HepG2 (cell line): Measurements from ENCODE around the gene SRCIN1. TPM values are rescaled to one million over a fixed set of nuclear protein-coding genes. Genes with fewer than 3 reads are reported as not detected.

Experiments
- AGO1 ChIP-seq: fragments of 200-400 bp; formaldehyde crosslinking; IDR thresholded peaks from 2 replicates; pipeline ENCODE4 v1.6.1; 2017; ENCODE audit warnings: mild to moderate bottlenecking, low read depth, low read length, moderate library complexity; ENCODE audit not compliant: poor library complexity, severe bottlenecking
- ATM ChIP-seq: fragments of 450-650 bp; IDR thresholded peaks from 2 replicates; pipeline ENCODE4 v1.7.1; 2017; ENCODE audit warnings: mild to moderate bottlenecking, borderline replicate concordance
- CEBPG ChIP-seq: IDR thresholded peaks from 2 replicates; pipeline ENCODE4 v1.6.1; 2016
- CREB1 ChIP-seq, 2 experiments: fragments of 450-650 bp in 1 of 2; IDR thresholded peaks; 2 replicates each; pipeline ENCODE4 v1.6.1; 2016 to 2017; ENCODE audit warnings: control low read depth in 1 of 2, mild to moderate bottlenecking in 1 of 2, missing compliant biosample characterization in 1 of 2, missing genetic modification characterization in 1 of 2
- DNMT3B ChIP-seq: conservative IDR thresholded peaks from 2 replicates; pipeline ENCODE4 v1.6.1; 2016; ENCODE audit warnings: missing biosample characterization, control low read depth
- FOXA3 ChIP-seq: IDR thresholded peaks from 2 replicates; pipeline ENCODE4 v1.6.1; 2016; ENCODE audit warnings: missing genetic modification reagents, missing compliant biosample characterization
- HOXA3 ChIP-seq: sonication (generic); formaldehyde crosslinking; IDR thresholded peaks from 2 replicates; pipeline ENCODE4 v1.5.0; 2020; ENCODE audit warnings: missing genetic modification reagents
- KMT2A ChIP-seq: sonication (generic); formaldehyde crosslinking; IDR thresholded peaks from 2 replicates; pipeline ENCODE4 v1.4.0; 2020; ENCODE audit warnings: missing genetic modification reagents
- MTA3 ChIP-seq: sonication (generic); formaldehyde crosslinking; IDR thresholded peaks from 2 replicates; pipeline ENCODE4 v1.4.0; 2020; ENCODE audit warnings: missing genetic modification reagents
- NONO ChIP-seq, 2 experiments: fragments of 450-650 bp in 1 of 2; sonication (generic) in 1 of 2; formaldehyde crosslinking in 1 of 2; IDR thresholded peaks in 1 of 2; conservative IDR thresholded peaks in 1 of 2; 2 replicates each; pipeline versions ENCODE4 v1.6.1 to v1.8.0; 2017 to 2022; ENCODE audit warnings: mild to moderate bottlenecking in 1 of 2, missing genetic modification reagents in 1 of 2, moderate library complexity in 1 of 2
- PHF20 ChIP-seq: sonication (generic); formaldehyde crosslinking; IDR thresholded peaks from 2 replicates; pipeline ENCODE4 v1.5.0; 2020; ENCODE audit warnings: mild to moderate bottlenecking, missing genetic modification reagents
- RARG ChIP-seq: sonication (generic); formaldehyde crosslinking; IDR thresholded peaks from 2 replicates; pipeline ENCODE4 v1.4.0; 2020; ENCODE audit warnings: low read depth, mild to moderate bottlenecking, missing genetic modification reagents
- RNF2 ChIP-seq: fragments of 450-650 bp; conservative IDR thresholded peaks from 2 replicates; pipeline ENCODE4 v1.6.1; 2016; ENCODE audit warnings: low read depth
- RNF219 ChIP-seq: sonication (generic); formaldehyde crosslinking; IDR thresholded peaks from 2 replicates; pipeline ENCODE4 v1.5.0; 2020; ENCODE audit warnings: mild to moderate bottlenecking, missing genetic modification reagents
- RXRA ChIP-seq: sonication (generic); formaldehyde crosslinking; IDR thresholded peaks from 2 replicates; pipeline ENCODE4 v1.5.1; 2020; ENCODE audit warnings: missing genetic modification reagents
- TFDP1 ChIP-seq: IDR thresholded peaks from 2 replicates; pipeline ENCODE4 v1.6.1; 2016; ENCODE audit warnings: missing compliant biosample characterization, missing genetic modification reagents, borderline replicate concordance
- TOE1 ChIP-seq: sonication (generic); formaldehyde crosslinking; IDR thresholded peaks from 2 replicates; pipeline ENCODE4 v1.4.0; 2020; ENCODE audit warnings: mild to moderate bottlenecking, missing genetic modification reagents
- ZFP90 ChIP-seq: sonication (generic); formaldehyde crosslinking; IDR thresholded peaks from 2 replicates; pipeline ENCODE4 v1.8.0; 2022; ENCODE audit warnings: missing genetic modification reagents, mild to moderate bottlenecking, inconsistent platforms, borderline replicate concordance
- ZNF121 ChIP-seq: sonication (generic); formaldehyde crosslinking; IDR thresholded peaks from 2 replicates; pipeline ENCODE4 v1.5.0; 2020; ENCODE audit warnings: mild to moderate bottlenecking, missing genetic modification reagents
- ZNF17 ChIP-seq: sonication (generic); formaldehyde crosslinking; IDR thresholded peaks from 2 replicates; pipeline ENCODE4 v1.5.0; 2020; ENCODE audit warnings: mild to moderate bottlenecking, missing genetic modification reagents
- ZNF18 ChIP-seq: sonication (generic); formaldehyde crosslinking; IDR thresholded peaks from 2 replicates; pipeline ENCODE4 v1.8.0; 2022; ENCODE audit warnings: mild to moderate bottlenecking, missing genetic modification reagents; ENCODE audit not compliant: insufficient replicate concordance
- ZNF274 ChIP-seq: sonication (generic); formaldehyde crosslinking; IDR thresholded peaks from 2 replicates; pipeline ENCODE4 v1.5.1; 2020; ENCODE audit warnings: mild to moderate bottlenecking, missing genetic modification reagents
- ZNF331 ChIP-seq: sonication (generic); formaldehyde crosslinking; IDR thresholded peaks from 2 replicates; pipeline ENCODE4 v1.4.0; 2020; ENCODE audit warnings: missing genetic modification reagents
- ZNF841 ChIP-seq: sonication (generic); formaldehyde crosslinking; IDR thresholded peaks from 2 replicates; pipeline ENCODE4 v1.8.1; 2023; ENCODE audit warnings: missing genetic modification reagents, borderline replicate concordance
- polyA plus RNA-seq, 8 experiments: library from polyadenylated mRNA; depleted of rRNA in 3 of 8; stranded (reverse) in 7 of 8; unstranded in 1 of 8; fragments of >200 nt; fragmentation: Illumina TruSeq in 4 of 8; extraction: Trizol in 4 of 8; gene quantifications; 2 replicates each; pipeline versions ENCODE4 v1.2.1 to v1.2.3, GENCODE V29; 2011 to 2016; ENCODE audit warnings: low read depth in 4 of 8, missing spikeins in 1 of 8, mixed read lengths in 1 of 8; ENCODE audit not compliant: insufficient read depth in 1 of 8
- total RNA-seq, 5 experiments: library from RNA; depleted of rRNA; stranded (reverse); fragments of >200 nt; fragmentation: Illumina TruSeq; extraction: Trizol; gene quantifications; 2 replicates each; pipeline ENCODE4 v1.2.3, GENCODE V29; 2016; ENCODE audit warnings: low read depth in 1 of 5
- TF ChIP-seq, protein P1 (sequence below): sonication (generic); formaldehyde crosslinking; IDR thresholded peaks from 2 replicates; pipeline ENCODE4 v1.5.1; 2020; ENCODE audit warnings: mild to moderate bottlenecking, missing genetic modification reagents

SRCIN1 gene
- total and polyA plus RNA-seq, 2 of the 13 experiments (the other 11 are each of a cell fraction or from before 2014, with no cell fraction given), result 1.2 to 9.6 TPM

GRCh38 chr17:38628441-38628840 is 22.7 kb upstream of the SRCIN1 start (continued):
- no peak for TF ChIP-seq MTA3 (CRISPR knock-in tag)
- no peak for TF ChIP-seq RNF2
- no peak for TF ChIP-seq ZNF17 (CRISPR knock-in tag)
- TF ChIP-seq ZFP90, result 0 out of 2 replicates have a peak, but pooled peaks have one; percentile 54
- TF ChIP-seq HOXA3 (CRISPR knock-in tag), result peak; percentile 50; the same call in 1 of the 2 replicates
- no peak for TF ChIP-seq NONO (IDR thresholded peaks at IDR 0.05)
- TF ChIP-seq NONO (CRISPR knock-in tag; conservative IDR thresholded peaks at IDR 0.05), result no peak
- TF ChIP-seq CEBPG (CRISPR knock-in tag), result peak; percentile 55; the same call in 1 of the 2 replicates
- TF ChIP-seq ZNF121 (CRISPR knock-in tag), result no peak
- no peak for TF ChIP-seq CREB1 (IDR thresholded peaks at IDR 0.05)
- TF ChIP-seq CREB1 (CRISPR knock-in tag; IDR thresholded peaks at IDR 0.05), result no peak
- TF ChIP-seq TOE1 (CRISPR knock-in tag), result no peak
- TF ChIP-seq RARG (CRISPR knock-in tag), result no peak
- TF ChIP-seq, protein P1, sequence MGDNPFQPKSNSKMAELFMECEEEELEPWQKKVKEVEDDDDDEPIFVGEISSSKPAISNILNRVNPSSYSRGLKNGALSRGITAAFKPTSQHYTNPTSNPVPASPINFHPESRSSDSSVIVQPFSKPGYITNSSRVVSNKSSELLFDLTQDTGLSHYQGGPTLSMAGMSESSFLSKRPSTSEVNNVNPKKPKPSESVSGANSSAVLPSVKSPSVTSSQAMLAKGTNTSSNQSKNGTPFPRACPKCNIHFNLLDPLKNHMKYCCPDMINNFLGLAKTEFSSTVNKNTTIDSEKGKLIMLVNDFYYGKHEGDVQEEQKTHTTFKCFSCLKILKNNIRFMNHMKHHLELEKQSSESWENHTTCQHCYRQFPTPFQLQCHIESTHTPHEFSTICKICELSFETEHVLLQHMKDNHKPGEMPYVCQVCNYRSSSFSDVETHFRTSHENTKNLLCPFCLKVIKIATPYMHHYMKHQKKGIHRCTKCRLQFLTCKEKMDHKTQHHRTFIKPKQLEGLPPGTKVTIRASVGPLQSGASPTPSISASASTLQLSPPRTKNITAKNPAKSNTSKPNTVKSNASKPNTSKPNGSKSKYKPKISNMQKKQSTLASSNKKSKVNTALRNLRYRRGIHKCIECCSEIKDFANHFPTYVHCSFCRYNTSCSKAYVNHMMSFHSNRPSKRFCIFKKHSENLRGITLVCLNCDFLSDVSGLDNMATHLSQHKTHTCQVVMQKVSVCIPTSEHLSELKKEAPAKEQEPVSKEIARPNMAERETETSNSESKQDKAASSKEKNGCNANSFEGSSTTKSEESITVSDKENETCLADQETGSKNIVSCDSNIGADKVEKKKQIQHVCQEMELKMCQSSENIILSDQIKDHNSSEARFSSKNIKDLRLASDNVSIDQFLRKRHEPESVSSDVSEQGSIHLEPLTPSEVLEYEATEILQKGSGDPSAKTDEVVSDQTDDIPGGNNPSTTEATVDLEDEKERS (CRISPR knock-in tag), result no peak
- no peak for TF ChIP-seq RNF219 (CRISPR knock-in tag)
- TF ChIP-seq DNMT3B (CRISPR knock-in tag), result no peak
- TF ChIP-seq AGO1, result no peak
- TF ChIP-seq ATM, result no peak
- no peak for TF ChIP-seq RXRA
- TF ChIP-seq ZNF274 (CRISPR knock-in tag), result no peak
- TF ChIP-seq FOXA3 (CRISPR knock-in tag), result no peak
- TF ChIP-seq TFDP1 (CRISPR knock-in tag), result no peak
- no peak for TF ChIP-seq ZNF331
- no peak for TF ChIP-seq KMT2A (CRISPR knock-in tag)
- TF ChIP-seq PHF20, result no peak
- no peak for TF ChIP-seq ZNF841
- TF ChIP-seq ZNF18 (CRISPR knock-in tag), result no peak
